ENCODE data around the gene CA11. TPM values are rescaled to one million over a fixed set of nuclear protein-coding genes. Genes with fewer than 3 reads are reported as not detected.
A peak's percentile ranks its signal among the peaks of the same experiment; 100 is the strongest.

Gene CA11
- total RNA-seq, 1 donor from 2014 or later: 12.5 TPM

GRCh38 chr19:48615231-48616040 is 30.6 kb downstream of the CA11 start:
- Mint-ChIP-seq H3K4me1 (peaks cover 21% of the 10 kb centered on the region), H3K4me3 (peak overlapping the region; percentile 30), H3K27me3 (no peaks in the 10 kb centered on the region), H3K27ac (no peak overlapping the region), H3K9me3 (no peaks in the 10 kb centered on the region), H3K36me3 (ENCODE audit: low read depth) (peaks cover 58% of the 10 kb centered on the region)
- intact Hi-C loops (cut with micrococcal nuclease): no loop called here
- no peak for DNase-seq

DNA sequence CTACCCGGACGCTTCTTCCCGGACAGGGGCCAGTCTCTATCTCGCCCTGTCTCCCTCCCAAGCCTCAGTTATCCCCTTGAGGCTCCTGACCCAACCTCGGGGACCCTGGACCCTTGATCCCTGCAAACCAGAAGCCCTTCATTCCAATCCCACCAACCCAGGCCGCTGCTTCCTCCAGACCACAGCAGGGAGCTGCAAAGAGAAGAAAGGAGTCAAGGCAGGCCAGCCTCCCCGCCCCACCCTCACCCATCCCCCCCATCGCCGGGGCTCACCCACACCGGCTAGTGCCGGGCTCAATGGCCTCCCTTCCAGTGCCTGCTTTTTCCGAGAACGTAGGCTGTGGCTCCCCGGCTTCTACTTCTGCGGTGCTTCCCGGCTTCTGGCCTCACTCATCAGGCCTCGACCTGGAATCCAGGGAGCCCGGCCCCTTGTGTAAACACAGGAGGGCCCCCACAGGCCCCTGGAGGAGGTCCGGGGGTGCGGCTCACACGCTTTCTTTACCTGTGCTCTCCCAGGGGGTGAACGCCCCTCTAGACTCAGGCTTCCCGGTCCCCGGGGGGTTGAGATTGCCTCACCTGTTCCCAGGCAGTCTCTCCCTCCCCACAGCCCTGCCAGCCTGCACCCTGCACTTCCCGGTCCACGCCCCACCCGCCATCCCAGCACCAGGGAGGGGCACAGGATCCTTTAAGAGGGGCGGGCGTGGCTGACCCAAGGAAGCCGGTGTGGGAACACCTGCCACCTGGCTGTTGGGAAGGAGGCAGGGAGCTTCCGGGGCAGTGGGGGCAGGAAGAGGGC is 31.4 kb downstream of the CA11 start, which contains the start of gene FAM83E:
Gene FAM83E (minus strand): TSS at position 641 of the 795 bp plus-strand sequence. CDS start 1,704 bp downstream, outside the sequence.
- no peak within 1 kb of the TSS for H3K27ac Mint-ChIP-seq
- H3K36me3 Mint-ChIP-seq (ENCODE audit: low read depth): peaks cover 54% of the 10 kb centered on the region
- no peak for DNase-seq
- H3K4me1 Mint-ChIP-seq: peaks cover 15% of the 10 kb centered on the region
- peak within 1 kb of the TSS; percentile 30 for H3K4me3 Mint-ChIP-seq
- H3K27me3 Mint-ChIP-seq: no peaks in the 10 kb centered on the region
- H3K9me3 Mint-ChIP-seq: no peaks in the 10 kb centered on the region
- intact Hi-C loops (cut with micrococcal nuclease): no loop called here

- intact Hi-C loops (cut with micrococcal nuclease): no loop called here
- Mint-ChIP-seq H3K36me3 (ENCODE audit: low read depth) (peaks cover 50% of the 10 kb centered on the region), H3K4me3 (no peak overlapping the region), H3K9me3 (no peaks in the 10 kb centered on the region), H3K4me1 (peaks cover 13% of the 10 kb centered on the region), H3K27ac (peak overlapping the region; percentile 34), H3K27me3 (no peaks in the 10 kb centered on the region)
- DNase-seq: no peak
Observed at GRCh38 chr19:48613852-48614435, 32.0 kb downstream of the CA11 start.

- H3K4me3 Mint-ChIP-seq: no peak overlapping the region
- peaks cover 43% of the 10 kb centered on the region for H3K36me3 Mint-ChIP-seq (ENCODE audit: low read depth)
- no peak for DNase-seq
- intact Hi-C loops (cut with micrococcal nuclease): no loop called here
- peaks cover 15% of the 10 kb centered on the region for H3K4me1 Mint-ChIP-seq
- no peaks in the 10 kb centered on the region for H3K27me3 Mint-ChIP-seq
- no peaks in the 10 kb centered on the region for H3K9me3 Mint-ChIP-seq
- H3K27ac Mint-ChIP-seq: peak overlapping the region; percentile 34
Observed at GRCh38 chr19:48613024-48613851, 32.7 kb downstream of the CA11 start.

DNA sequence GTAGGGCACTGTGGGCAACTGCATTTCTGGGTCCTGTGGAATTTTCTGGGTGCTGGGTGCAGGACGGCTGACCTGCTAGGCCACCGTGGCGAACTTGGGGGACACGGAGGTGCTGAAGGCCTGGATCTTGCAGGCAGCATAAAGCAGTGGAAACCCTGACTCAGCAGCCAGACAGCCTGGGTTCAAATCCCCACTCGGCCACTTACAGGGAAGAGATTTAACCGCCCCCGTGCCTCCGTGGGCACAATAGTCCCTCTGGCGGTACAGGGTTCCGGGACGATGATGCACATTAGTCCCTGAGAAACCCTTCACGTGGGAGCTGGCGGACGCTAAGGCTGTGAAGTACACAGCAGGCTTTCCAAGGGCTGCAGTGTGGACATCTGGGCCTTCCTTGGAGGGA is 34.1 kb downstream of the CA11 start:
- intact Hi-C loops (cut with micrococcal nuclease): no loop called here
- Mint-ChIP-seq H3K36me3 (ENCODE audit: low read depth) (peaks cover 29% of the 10 kb centered on the region), H3K9me3 (no peaks in the 10 kb centered on the region), H3K4me3 (no peak overlapping the region), H3K4me1 (peaks cover 11% of the 10 kb centered on the region), H3K27me3 (no peaks in the 10 kb centered on the region), H3K27ac (no peak overlapping the region)
- DNase-seq: no peak

DNA sequence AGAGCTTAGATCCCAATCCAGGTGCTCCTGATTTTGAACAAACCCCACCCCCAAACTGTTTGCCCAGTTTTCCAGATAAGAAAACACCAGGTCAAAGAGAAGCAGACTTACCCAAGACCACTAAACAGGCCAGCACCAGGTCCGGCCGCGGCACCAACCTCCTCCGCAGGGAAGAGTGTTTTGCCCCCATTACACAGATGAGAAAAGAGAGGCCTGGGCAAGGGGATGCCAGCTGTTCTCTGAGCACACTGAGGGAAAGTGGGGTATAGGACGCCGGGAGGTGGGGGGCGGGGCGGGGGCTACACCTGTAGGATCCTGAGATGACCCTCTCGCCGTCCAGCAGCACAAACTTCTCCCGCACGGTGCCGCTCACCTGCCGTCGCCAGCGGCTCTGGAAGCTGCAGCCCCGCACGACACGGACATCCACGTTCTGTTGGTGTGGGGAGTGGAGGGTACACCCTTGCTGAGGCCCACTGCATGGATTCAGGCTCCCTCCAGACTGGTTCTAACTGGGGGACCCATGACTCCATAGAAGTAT is 36.3 kb downstream of the CA11 start:
- peaks cover 4% of the 10 kb centered on the region for H3K4me1 Mint-ChIP-seq
- no peak overlapping the region for H3K4me3 Mint-ChIP-seq
- no peak for DNase-seq
- no peaks in the 10 kb centered on the region for H3K27me3 Mint-ChIP-seq
- H3K27ac Mint-ChIP-seq: no peak overlapping the region
- no peaks in the 10 kb centered on the region for H3K9me3 Mint-ChIP-seq
- peaks cover 11% of the 10 kb centered on the region for H3K36me3 Mint-ChIP-seq (ENCODE audit: low read depth)
- intact Hi-C loops (cut with micrococcal nuclease): no loop called here

DNA sequence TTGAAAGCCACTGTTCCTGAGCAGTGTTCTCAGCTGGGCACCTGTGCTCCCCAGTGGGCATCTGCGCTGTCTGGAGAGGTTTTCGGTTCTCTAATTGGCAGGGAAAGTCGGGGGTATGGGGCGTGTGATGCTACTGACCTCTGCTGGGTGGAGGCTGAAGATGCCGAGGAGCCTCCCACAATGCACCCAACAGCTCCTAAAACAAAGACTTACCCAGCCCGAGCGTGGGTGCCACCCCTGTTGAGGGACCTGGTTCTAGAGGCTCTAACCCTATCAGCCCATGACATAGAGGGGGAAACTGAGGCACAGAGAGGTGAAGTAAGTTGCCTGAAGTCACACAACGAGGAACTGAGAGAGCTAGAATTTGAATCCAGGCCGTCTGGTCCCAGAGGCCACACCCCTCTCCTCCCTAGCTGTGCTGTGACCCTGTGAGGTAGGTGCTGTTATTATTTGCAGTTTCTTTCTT is 37.2 kb downstream of the CA11 start:
- Mint-ChIP-seq H3K4me3 (no peak overlapping the region), H3K27me3 (no peaks in the 10 kb centered on the region), H3K4me1 (peaks cover 4% of the 10 kb centered on the region), H3K36me3 (ENCODE audit: low read depth) (peaks cover 5% of the 10 kb centered on the region), H3K9me3 (no peaks in the 10 kb centered on the region), H3K27ac (peak overlapping the region; percentile 43)
- peak; percentile 85 for DNase-seq
- intact Hi-C loops (cut with micrococcal nuclease): no loop called here

GRCh38 chr19:48607359-48607755 is 38.6 kb downstream of the CA11 start:
- H3K4me1 Mint-ChIP-seq: peaks cover 4% of the 10 kb centered on the region
- H3K27me3 Mint-ChIP-seq: no peaks in the 10 kb centered on the region

GRCh38 chr19:48606463-48607358 is 39.3 kb downstream of the CA11 start, which contains the start of gene SPACA4:
Gene SPACA4, plus strand, starts transcription at chr19:48606742. Its CDS starts 237 bp downstream, at chr19:48606979.
- DNase-seq: no peak
- intact Hi-C loops (cut with micrococcal nuclease): no loop called here
- H3K9me3 Mint-ChIP-seq: no peaks in the 10 kb centered on the region
- no peak within 1 kb of the TSS for H3K4me3 Mint-ChIP-seq
- H3K27me3 Mint-ChIP-seq: no peaks in the 10 kb centered on the region
- H3K4me1 Mint-ChIP-seq: peaks cover 6% of the 10 kb centered on the region
- peaks cover 2% of the 10 kb centered on the region for H3K36me3 Mint-ChIP-seq (ENCODE audit: low read depth)
- no peak within 1 kb of the TSS for H3K27ac Mint-ChIP-seq

More at GRCh38 chr19:48607359-48607755, 38.6 kb downstream of the CA11 start:
- H3K27ac Mint-ChIP-seq: no peak overlapping the region
- intact Hi-C loops (cut with micrococcal nuclease): no loop called here
- no peaks in the 10 kb centered on the region for H3K9me3 Mint-ChIP-seq
- no peak overlapping the region for H3K4me3 Mint-ChIP-seq
- DNase-seq: no peak
- H3K36me3 Mint-ChIP-seq (ENCODE audit: low read depth): peaks cover 2% of the 10 kb centered on the region

GRCh38 chr19:48603850-48604249 is 42.1 kb downstream of the CA11 start:
- peaks cover 1% of the 10 kb centered on the region for H3K36me3 Mint-ChIP-seq (ENCODE audit: low read depth)
- H3K27ac Mint-ChIP-seq: no peak overlapping the region
- H3K27me3 Mint-ChIP-seq: no peaks in the 10 kb centered on the region
- intact Hi-C loops (cut with micrococcal nuclease): no loop called here
- peaks cover 5% of the 10 kb centered on the region for H3K4me1 Mint-ChIP-seq
- H3K9me3 Mint-ChIP-seq: no peaks in the 10 kb centered on the region
- no peak for DNase-seq
- no peak overlapping the region for H3K4me3 Mint-ChIP-seq

DNA sequence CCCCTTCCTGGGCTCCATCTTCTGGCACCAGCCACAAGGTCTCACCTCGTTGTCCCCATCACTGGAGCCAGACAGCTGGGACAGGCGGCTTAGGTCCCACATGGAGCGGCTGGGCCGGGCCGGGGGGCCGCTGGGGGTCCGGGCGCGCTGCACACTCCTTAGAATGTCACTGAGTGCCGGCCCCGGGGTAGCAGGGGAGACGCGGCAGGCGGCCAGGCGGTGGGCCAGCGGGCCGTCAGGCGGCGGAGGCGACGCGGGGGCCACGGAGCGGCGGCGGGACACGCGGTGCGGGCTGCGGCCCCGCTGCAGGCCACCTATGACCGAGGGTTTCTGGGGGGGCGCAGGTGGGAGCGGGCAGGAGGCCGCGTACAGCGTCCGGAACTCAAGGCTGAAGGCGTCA is 42.5 kb downstream of the CA11 start:
- Mint-ChIP-seq H3K4me3 (no peak overlapping the region), H3K27ac (no peak overlapping the region), H3K36me3 (ENCODE audit: low read depth) (peaks cover 1% of the 10 kb centered on the region), H3K27me3 (no peaks in the 10 kb centered on the region), H3K4me1 (peaks cover 2% of the 10 kb centered on the region), H3K9me3 (no peaks in the 10 kb centered on the region)
- intact Hi-C loops (cut with micrococcal nuclease): no loop called here
- DNase-seq: no peak

GRCh38 chr19:48603001-48603400 is 43.0 kb downstream of the CA11 start:
- H3K4me1 Mint-ChIP-seq: peaks cover 2% of the 10 kb centered on the region
- H3K27me3 Mint-ChIP-seq: no peaks in the 10 kb centered on the region
- H3K27ac Mint-ChIP-seq: no peak overlapping the region
- intact Hi-C loops (cut with micrococcal nuclease): no loop called here
- H3K9me3 Mint-ChIP-seq: no peaks in the 10 kb centered on the region
- no peak for DNase-seq
- H3K4me3 Mint-ChIP-seq: no peak overlapping the region
- peaks cover 1% of the 10 kb centered on the region for H3K36me3 Mint-ChIP-seq (ENCODE audit: low read depth)

Measured in activated CD4-positive, alpha-beta T cell treated with anti-CD3 and anti-CD28 coated beads, Interleukin-2, amount 10 ng/mL, durations not matched to agents 24 days and 14 days (primary cell).